ENCODE results near the gene NOL4L.

Gene NOL4L

GRCh38 chr20:32538526-32538939 lies 46.6 kb downstream of the NOL4L start:
- no peak for DNase-seq

GRCh38 chr20:32537657-32538525 lies 47.2 kb downstream of the NOL4L start:
- DNase-seq = no peak

GRCh38 chr20:32536851-32537656 lies 48.1 kb downstream of the NOL4L start:
- DNase-seq = peak; percentile 99

GRCh38 chr20:32535953-32536823 lies 48.9 kb downstream of the NOL4L start:
- DNase-seq = peak; percentile 92

- DNase-seq = peak; percentile 81
Measured at GRCh38 chr20:32535316-32535952, 49.7 kb downstream of the NOL4L start.

- DNase-seq = peak; percentile 48
Measured at GRCh38 chr20:32534661-32535240, 50.4 kb downstream of the NOL4L start.

- DNase-seq = no peak
Measured at GRCh38 chr20:32533732-32534131, 51.4 kb downstream of the NOL4L start.

- DNase-seq = no peak
Measured at GRCh38 chr20:32532246-32532645, 52.9 kb downstream of the NOL4L start.

- no peak for DNase-seq
Measured at GRCh38 chr20:32528905-32529670, 56.0 kb downstream of the NOL4L start.

- DNase-seq = peak; percentile 92
Measured at GRCh38 chr20:32528171-32528891, 56.8 kb downstream of the NOL4L start.

GRCh38 chr20:32527447-32528055 lies 57.6 kb downstream of the NOL4L start:
- peak; percentile 81 for DNase-seq

- DNase-seq = no peak
Measured at GRCh38 chr20:32527052-32527446, 58.1 kb downstream of the NOL4L start.

- DNase-seq = no peak
Measured at GRCh38 chr20:32526541-32526940, 58.6 kb downstream of the NOL4L start.

- DNase-seq = no peak
Measured at GRCh38 chr20:32526125-32526524, 59.0 kb downstream of the NOL4L start.

- peak; percentile 59 for DNase-seq
Measured at GRCh38 chr20:32524829-32525501, 60.2 kb downstream of the NOL4L start.

GRCh38 chr20:32523613-32524213 lies 61.4 kb downstream of the NOL4L start:
- DNase-seq = peak; percentile 26

GRCh38 chr20:32522776-32523612 lies 62.1 kb downstream of the NOL4L start:
- DNase-seq = peak; percentile 11

- no peak for DNase-seq
Measured at GRCh38 chr20:32522526-32522775, 62.7 kb downstream of the NOL4L start.

Measured in DMS79 (cell line).